Neural progenitor cell (in vitro differentiated cells): ENCODE results near the gene TIMP3. TPM values are rescaled to one million over a fixed set of nuclear protein-coding genes. Genes with fewer than 3 reads are reported as not detected.
"Not testable (repeated sequence)": the region's sequence is repeated elsewhere in the genome, so short reads cannot be mapped to it uniquely, and the experiment has no call there.

Experiments used
- DNase-seq: peaks from one replicate; pipeline ENCODE4 v3.0.0-alpha.2; 2016; ENCODE audit warnings: low spot score
- H2AFZ ChIP-seq: fragments of 200-600 bp; sonication (generic); replicated peaks from 2 replicates; pipeline ENCODE4 v1.6.1; 2016; ENCODE audit warnings: antibody characterized with exemption
- H3F3A ChIP-seq: fragments of 200-600 bp; sonication (generic); 2 replicates; pipeline ENCODE4 v1.6.1; 2016; ENCODE audit warnings: antibody characterized with exemption, low read depth
- H3K27ac ChIP-seq: fragments of 200-600 bp; sonication (generic); 2 replicates; pipeline ENCODE4 v1.5.1; 2016; ENCODE audit warnings: mild to moderate bottlenecking
- H3K27me3 ChIP-seq: fragments of 200-600 bp; sonication (generic); 2 replicates; pipeline ENCODE4 v1.6.1; 2016; ENCODE audit warnings: mild to moderate bottlenecking, moderate library complexity
- H3K36me3 ChIP-seq: fragments of 200-600 bp; sonication (generic); 2 replicates; pipeline ENCODE4 v1.5.1; 2016
- H3K4me1 ChIP-seq: fragments of 200-600 bp; sonication (generic); 2 replicates; pipeline ENCODE4 v1.6.1; 2016; ENCODE audit warnings: mixed run types
- H3K4me2 ChIP-seq: fragments of 200-600 bp; sonication (generic); 2 replicates; pipeline ENCODE4 v1.6.1; 2016
- H3K4me3 ChIP-seq: fragments of 200-600 bp; sonication (generic); 2 replicates; pipeline ENCODE4 v1.5.1; 2016
- H3K79me2 ChIP-seq: fragments of 200-600 bp; sonication (generic); 2 replicates; pipeline ENCODE4 v1.6.1; 2016; ENCODE audit warnings: low read depth
- H3K9ac ChIP-seq: fragments of 200-600 bp; sonication (generic); 2 replicates; pipeline ENCODE4 v1.6.1; 2016
- H3K9me3 ChIP-seq: fragments of 200-600 bp; sonication (generic); 2 replicates; pipeline ENCODE4 v1.5.1; 2016; ENCODE audit warnings: low read depth
- H4K20me1 ChIP-seq: fragments of 200-600 bp; sonication (generic); 2 replicates; pipeline ENCODE4 v1.6.1; 2016; ENCODE audit warnings: low read depth
- H3K27ac Mint-ChIP-seq: 3 replicates; pipeline ENCODE4 v1.8.0; 2021; ENCODE audit warnings: mixed read lengths
- H3K27me3 Mint-ChIP-seq: 2 replicates; pipeline ENCODE4 v1.8.0; 2022; ENCODE audit warnings: low read depth, mild to moderate bottlenecking, inconsistent platforms, moderate library complexity, mixed read lengths; ENCODE audit not compliant: insufficient read depth
- H3K36me3 Mint-ChIP-seq: 3 replicates; pipeline ENCODE4 v1.8.0; 2021; ENCODE audit warnings: mixed read lengths
- H3K4me1 Mint-ChIP-seq: 3 replicates; pipeline ENCODE4 v1.8.0; 2021; ENCODE audit warnings: mixed read lengths
- H3K4me3 Mint-ChIP-seq: 3 replicates; pipeline ENCODE4 v1.8.0; 2021; ENCODE audit warnings: mild to moderate bottlenecking, moderate library complexity, mixed read lengths
- H3K9me3 Mint-ChIP-seq: 3 replicates; pipeline ENCODE4 v1.8.0; 2020; ENCODE audit warnings: mixed read lengths
- CTCF ChIP-seq: fragments of 200-600 bp; sonication (generic); IDR thresholded peaks from 2 replicates; pipeline ENCODE4 v1.5.1; 2017; ENCODE audit warnings: antibody characterized with exemption, mild to moderate bottlenecking
- EZH2 ChIP-seq: fragments of 200-600 bp; sonication (generic); IDR thresholded peaks from 2 replicates; pipeline ENCODE4 v1.6.1; 2017; ENCODE audit warnings: antibody characterized with exemption, mild to moderate bottlenecking, moderate library complexity
- EZH2phosphoT487 ChIP-seq: fragments of 200-600 bp; sonication (generic); IDR thresholded peaks from 2 replicates; pipeline ENCODE4 v1.6.1; 2017; ENCODE audit warnings: antibody characterized with exemption
- total RNA-seq: library from RNA; depleted of rRNA; stranded (reverse); fragments of >200 nt; gene quantifications from 2 replicates; pipeline ENCODE4 v1.2.3, GENCODE V29; 2015; ENCODE audit warnings: low replicate concordance

TIMP3 gene
- total RNA-seq, 1 donor from 2014 or later: 6.3 TPM

GRCh38 chr22:32753591-32753990 is 47.9 kb upstream of the TIMP3 start:
- Mint-ChIP-seq H3K36me3 (no peaks in the 10 kb centered on the region), H3K4me1 (peaks cover 5% of the 10 kb centered on the region), H3K9me3 (no peaks in the 10 kb centered on the region), H3K27ac (no peak overlapping the region), H3K4me3 (no peak overlapping the region), H3K27me3 (peaks cover 5% of the 10 kb centered on the region)
- Histone ChIP-seq H3K4me1 (no peaks in the 10 kb centered on the region), H3K36me3 (no peaks in the 10 kb centered on the region), H3K9ac (no peak overlapping the region), H3K79me2 (no peaks in the 10 kb centered on the region), H3K27me3 (no peaks in the 10 kb centered on the region), H3K4me3 (no peak overlapping the region), H3F3A (no peaks in the 10 kb centered on the region), H4K20me1 (no peaks in the 10 kb centered on the region), H3K27ac (no peak overlapping the region), H2AFZ (no peak overlapping the region), H3K9me3 (no peaks in the 10 kb centered on the region), H3K4me2 (no peak overlapping the region)
- DNase-seq: no peak
- TF ChIP-seq EZH2: no peak
- no peak for TF ChIP-seq CTCF

- Histone ChIP-seq H3K9me3 (no peaks in the 10 kb centered on the region), H3K36me3 (no peaks in the 10 kb centered on the region), H3K27ac (no peak overlapping the region), H2AFZ (no peak overlapping the region), H3K4me1 (no peaks in the 10 kb centered on the region), H3K27me3 (no peaks in the 10 kb centered on the region), H3K4me3 (no peak overlapping the region), H3F3A (no peaks in the 10 kb centered on the region), H3K79me2 (no peaks in the 10 kb centered on the region), H3K4me2 (no peak overlapping the region), H3K9ac (no peak overlapping the region), H4K20me1 (no peaks in the 10 kb centered on the region)
- DNase-seq: no peak
- Mint-ChIP-seq H3K4me1 (peaks cover 5% of the 10 kb centered on the region), H3K27me3 (peaks cover 3% of the 10 kb centered on the region), H3K36me3 (no peaks in the 10 kb centered on the region), H3K9me3 (no peaks in the 10 kb centered on the region), H3K27ac (no peak overlapping the region), H3K4me3 (no peak overlapping the region)
- TF ChIP-seq EZH2: no peak
Measured at GRCh38 chr22:32754413-32755041, 47.0 kb upstream of the TIMP3 start.

GRCh38 chr22:32757086-32757762 is 44.3 kb upstream of the TIMP3 start:
- H3K36me3 Mint-ChIP-seq, H3F3A ChIP-seq, H3K4me1 Mint-ChIP-seq, H3K4me1 ChIP-seq, H3K27ac ChIP-seq, H3K79me2 ChIP-seq, H3K9me3 Mint-ChIP-seq, H3K27ac Mint-ChIP-seq, H3K36me3 ChIP-seq, H3K9ac ChIP-seq, H3K9me3 ChIP-seq, H3K27me3 ChIP-seq, DNase-seq, H2AFZ ChIP-seq, H4K20me1 ChIP-seq, H3K4me2 ChIP-seq, H3K27me3 Mint-ChIP-seq, H3K4me3 ChIP-seq, H3K4me3 Mint-ChIP-seq: not testable (repeated sequence)

- H3K9me3 ChIP-seq: no peaks in the 10 kb centered on the region
- H3K27ac Mint-ChIP-seq: no peak overlapping the region
- H3K4me1 ChIP-seq: no peaks in the 10 kb centered on the region
- H2AFZ ChIP-seq: no peak overlapping the region
- H3K4me3 ChIP-seq: no peak overlapping the region
- no peak overlapping the region for H3K27ac ChIP-seq
- no peaks in the 10 kb centered on the region for H3K36me3 ChIP-seq
- H3K4me2 ChIP-seq: no peak overlapping the region
- no peaks in the 10 kb centered on the region for H3K27me3 ChIP-seq
- no peaks in the 10 kb centered on the region for H3K79me2 ChIP-seq
- no peak for DNase-seq
- TF ChIP-seq CTCF: no peak
- TF ChIP-seq EZH2phosphoT487: no peak
- no peak for TF ChIP-seq EZH2
- no peaks in the 10 kb centered on the region for H4K20me1 ChIP-seq
- peaks cover 5% of the 10 kb centered on the region for H3K27me3 Mint-ChIP-seq
- no peaks in the 10 kb centered on the region for H3K36me3 Mint-ChIP-seq
- no peaks in the 10 kb centered on the region for H3K4me1 Mint-ChIP-seq
- H3K9ac ChIP-seq: no peak overlapping the region
- H3K9me3 Mint-ChIP-seq: no peaks in the 10 kb centered on the region
- H3F3A ChIP-seq: no peaks in the 10 kb centered on the region
- H3K4me3 Mint-ChIP-seq: no peak overlapping the region
Measured at GRCh38 chr22:32758866-32759385, 42.6 kb upstream of the TIMP3 start.
